ENCODE data around the gene RNU7-1.

- TF ChIP-seq TAF1 (IDR thresholded peaks at IDR 0.05; ENCODE audit: borderline replicate concordance, low read depth, low read length) (peak; percentile 21; the same call in 1 of the 2 replicates), POLR2A (IDR thresholded peaks at IDR 0.05; ENCODE audit: low read depth, low read length) (peak; percentile 52), POLR2AphosphoS5 (IDR thresholded peaks at IDR 0.05; ENCODE audit: low read depth, low read length) (0 out of 2 replicates have a peak, but pooled peaks have one; percentile 15)
Observed at GRCh38 chr12:6959058-6959804, 15.6 kb downstream of the RNU7-1 start.
